ENCODE data around the gene CFH. TPM values are rescaled to one million over a fixed set of nuclear protein-coding genes. Genes with fewer than 3 reads are reported as not detected.

The CFH gene
- total and polyA plus RNA-seq, 10 of the 15 experiments (the other 5 are each of a cell fraction or from before 2014, with no cell fraction given), result 0.46 TPM; not detected in 9

- no peaks in the 10 kb centered on the region for H3K27me3 ChIP-seq (replicated peaks in 1 of 2; ENCODE audit: control insufficient read depth in 2 of 2, insufficient read depth in 2 of 2, low read length in 1 of 2)
- BruUV-seq (replicated peaks), result no TSS peak
- DNase-seq (ENCODE audit: low read depth, low spot score) (no peak), ATAC-seq (no peak), FAIRE-seq (no peak)
- no peak overlapping the region for H3K9ac ChIP-seq (ENCODE audit: control insufficient read depth, insufficient read depth, low read length)
- H3K79me2 ChIP-seq (ENCODE audit: control insufficient read depth, insufficient read depth, low read length), result no peaks in the 10 kb centered on the region
- no peak overlapping the region for H3K27ac ChIP-seq (ENCODE audit: control insufficient read depth, insufficient read depth)
- H3K4me3 ChIP-seq, result no peak overlapping the region
- in situ Hi-C loops (cut with MboI) (no loop called here), intact Hi-C loops (cut with micrococcal nuclease; ENCODE audit: unreplicated experiment) (no loop called here)
- ChIA-PET SMC1A (ENCODE audit: uncharacterized antibody, unreplicated experiment) (no interaction called here), POLR2A (no interaction called here), RAD21 (ENCODE audit: unreplicated experiment) (no interaction called here), CTCF (interaction anchor here (1.0 kb wide), 1 partner anchor 11 kb away, joined by 3 read pairs; no protein-coding TSS in a partner anchor)
- H2AFZ ChIP-seq (ENCODE audit: control insufficient read depth, low read depth, low read length), result no peak overlapping the region
- H3K9me3 ChIP-seq (replicated peaks; ENCODE audit: control insufficient read depth, insufficient read depth, low read length), result no peaks in the 10 kb centered on the region; the same call in 2 of the 3 replicates
- H3K4me1 ChIP-seq (ENCODE audit: control insufficient read depth, insufficient read depth, low read length), result no peaks in the 10 kb centered on the region
- H4K20me1 ChIP-seq (ENCODE audit: control insufficient read depth, insufficient read depth), result no peaks in the 10 kb centered on the region
- no peak overlapping the region for H3K4me2 ChIP-seq (ENCODE audit: control insufficient read depth, insufficient read depth)
- H3K36me3 ChIP-seq (ENCODE audit: control insufficient read depth in 2 of 2, insufficient read depth in 2 of 2, low read length in 1 of 2), result no peaks in the 10 kb centered on the region
- TF ChIP-seq ATF7 (IDR thresholded peaks at IDR 0.05; ENCODE audit: low read depth) (no peak), SMC3 (IDR thresholded peaks at IDR 0.05; ENCODE audit: borderline replicate concordance, low read length) (no peak), STAT3 (IDR thresholded peaks at IDR 0.05; ENCODE audit: low read depth, low read length) (no peak), MYC (IDR thresholded peaks at IDR 0.05; ENCODE audit: insufficient read depth, insufficient read length, insufficient replicate concordance, low read length, severe bottlenecking) (no peak), NRF1 (conservative IDR thresholded peaks at IDR 0.05; ENCODE audit: low read depth, low read length) (no peak), TBL1XR1 (IDR thresholded peaks at IDR 0.05; ENCODE audit: low read depth, low read length) (no peak), NR2C1 (IDR thresholded peaks at IDR 0.05) (no peak), SUZ12 (IDR thresholded peaks at IDR 0.05; ENCODE audit: unreplicated experiment) (no peak), ZNF622 (IDR thresholded peaks at IDR 0.05) (no peak), RAD51 (IDR thresholded peaks at IDR 0.05) (no peak), HDGF (IDR thresholded peaks at IDR 0.05) (no peak), ZNF24 (IDR thresholded peaks at IDR 0.05) (no peak)
- TF ChIP-seq, protein P1, sequence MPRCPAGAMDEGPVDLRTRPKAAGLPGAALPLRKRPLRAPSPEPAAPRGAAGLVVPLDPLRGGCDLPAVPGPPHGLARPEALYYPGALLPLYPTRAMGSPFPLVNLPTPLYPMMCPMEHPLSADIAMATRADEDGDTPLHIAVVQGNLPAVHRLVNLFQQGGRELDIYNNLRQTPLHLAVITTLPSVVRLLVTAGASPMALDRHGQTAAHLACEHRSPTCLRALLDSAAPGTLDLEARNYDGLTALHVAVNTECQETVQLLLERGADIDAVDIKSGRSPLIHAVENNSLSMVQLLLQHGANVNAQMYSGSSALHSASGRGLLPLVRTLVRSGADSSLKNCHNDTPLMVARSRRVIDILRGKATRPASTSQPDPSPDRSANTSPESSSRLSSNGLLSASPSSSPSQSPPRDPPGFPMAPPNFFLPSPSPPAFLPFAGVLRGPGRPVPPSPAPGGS (IDR thresholded peaks at IDR 0.05; ENCODE audit: borderline replicate concordance, insufficient read depth, low read depth, low read length, poor library complexity, severe bottlenecking), result no peak
- TF ChIP-seq, protein P2, sequence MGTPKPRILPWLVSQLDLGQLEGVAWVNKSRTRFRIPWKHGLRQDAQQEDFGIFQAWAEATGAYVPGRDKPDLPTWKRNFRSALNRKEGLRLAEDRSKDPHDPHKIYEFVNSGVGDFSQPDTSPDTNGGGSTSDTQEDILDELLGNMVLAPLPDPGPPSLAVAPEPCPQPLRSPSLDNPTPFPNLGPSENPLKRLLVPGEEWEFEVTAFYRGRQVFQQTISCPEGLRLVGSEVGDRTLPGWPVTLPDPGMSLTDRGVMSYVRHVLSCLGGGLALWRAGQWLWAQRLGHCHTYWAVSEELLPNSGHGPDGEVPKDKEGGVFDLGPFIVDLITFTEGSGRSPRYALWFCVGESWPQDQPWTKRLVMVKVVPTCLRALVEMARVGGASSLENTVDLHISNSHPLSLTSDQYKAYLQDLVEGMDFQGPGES (IDR thresholded peaks at IDR 0.05), result no peak
These were observed 82.2 kb downstream of the CFH start for GRCh38 chr1:196734006-196734405.

Data from GM12878 (cell line).